ENCODE results near the gene MAML3.

- TF ChIP-seq CTCF (IDR thresholded peaks at IDR 0.05), result no peak
- TF ChIP-seq POLR2AphosphoS5 (IDR thresholded peaks at IDR 0.05), result no peak
- no peak for TF ChIP-seq POLR2A (IDR thresholded peaks at IDR 0.05)
These were observed 69.6 kb downstream of the MAML3 start for GRCh38 chr4:140084385-140084784.
